GM18951 (cell line): ENCODE results near the gene TTLL12.

Experiments used
- POLR2A ChIP-seq: IDR thresholded peaks from 4 replicates; pipeline ENCODE4 v1.6.1; 2011; ENCODE audit warnings: mild to moderate bottlenecking; ENCODE audit not compliant: insufficient read length, insufficient read depth; ENCODE audit errors: extremely low read depth
- in situ Hi-C: fragments of 300-500 bp; cut with MboI; formaldehyde crosslinking; loops from one replicate; pipeline ENCODE4 v1.12.0; 2022; ENCODE audit warnings: low sequenced_read_pairs, mixed read lengths, inconsistent platforms; ENCODE audit not compliant: unreplicated experiment

The TTLL12 gene

DNA sequence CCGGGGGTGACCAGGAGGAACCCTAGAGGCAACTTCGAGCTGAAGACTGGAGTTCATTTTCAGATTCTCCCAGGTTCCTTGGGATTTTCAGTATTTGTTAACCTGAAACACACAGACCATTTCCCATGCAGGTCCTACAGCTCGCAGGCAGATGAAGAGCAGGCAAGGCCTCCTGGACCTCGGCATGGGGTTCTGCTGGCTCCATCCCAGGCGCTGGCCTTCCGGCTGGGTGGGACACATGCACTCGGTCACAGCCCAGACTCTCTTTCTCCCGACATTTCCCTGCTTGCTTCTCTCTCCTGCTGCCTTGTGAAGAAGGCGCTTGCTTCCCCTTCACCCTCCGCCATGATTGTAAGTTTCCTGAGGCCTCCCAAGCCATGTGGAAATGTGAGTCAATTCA, 15.4 kb upstream of the TTLL12 start:
- TF ChIP-seq POLR2A = no peak
- in situ Hi-C loops = no loop called here

DNA sequence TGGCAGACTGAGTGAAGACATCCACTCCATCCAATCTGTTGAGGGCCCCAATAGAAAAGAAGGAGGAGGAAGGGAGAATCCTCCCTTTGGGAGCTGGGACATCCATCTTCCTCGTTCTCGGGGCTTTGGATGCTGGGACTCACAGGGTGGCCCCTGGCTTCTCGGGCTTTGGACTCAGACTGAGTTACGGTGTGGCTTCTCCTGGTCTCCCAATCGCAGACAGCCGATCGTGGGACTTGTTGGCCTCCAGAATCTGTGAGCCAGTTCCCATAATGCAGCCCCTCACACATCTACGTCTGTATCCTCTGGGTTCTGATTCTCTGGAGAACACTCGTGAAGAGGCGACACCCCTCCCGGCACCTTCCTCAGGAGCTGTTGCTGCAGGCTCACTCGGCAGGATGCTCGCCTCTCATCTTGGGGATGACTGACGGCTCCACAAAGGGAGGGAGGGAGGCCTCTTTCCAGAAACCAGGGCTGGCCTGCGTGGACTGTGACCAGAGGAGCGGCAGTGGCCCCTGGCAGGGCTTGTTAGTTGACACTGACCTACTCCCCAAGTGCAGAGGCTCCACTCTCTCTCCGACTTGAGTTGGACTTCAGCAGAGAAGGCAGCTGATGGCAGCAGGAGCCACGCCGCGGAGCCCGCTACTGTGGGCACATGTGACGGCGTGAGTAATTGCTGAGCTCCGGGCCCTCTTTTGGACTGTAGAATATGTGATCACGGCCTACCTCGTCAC, 14.7 kb upstream of the TTLL12 start:
- no peak for TF ChIP-seq POLR2A
- in situ Hi-C loops = no loop called here

- in situ Hi-C loops = no loop called here
These were observed 13.6 kb upstream of the TTLL12 start for GRCh38 chr22:43200555-43200954.

GRCh38 chr22:43200031-43200430, 13.1 kb upstream of the TTLL12 start:
- in situ Hi-C loops = no loop called here
- TF ChIP-seq POLR2A = no peak

More at GRCh38 chr22:43200555-43200954, 13.6 kb upstream of the TTLL12 start:
- no peak for TF ChIP-seq POLR2A

GRCh38 chr22:43199541-43199940, 12.6 kb upstream of the TTLL12 start:
- no peak for TF ChIP-seq POLR2A
- in situ Hi-C loops = no loop called here

- in situ Hi-C loops = no loop called here
- TF ChIP-seq POLR2A = no peak
These were observed 12.0 kb upstream of the TTLL12 start for GRCh38 chr22:43198936-43199335.

GRCh38 chr22:43198126-43198525, 11.2 kb upstream of the TTLL12 start:
- in situ Hi-C loops = no loop called here
- TF ChIP-seq POLR2A = no peak

- in situ Hi-C loops = no loop called here
- no peak for TF ChIP-seq POLR2A
These were observed 10.5 kb upstream of the TTLL12 start for GRCh38 chr22:43197271-43197941.

DNA sequence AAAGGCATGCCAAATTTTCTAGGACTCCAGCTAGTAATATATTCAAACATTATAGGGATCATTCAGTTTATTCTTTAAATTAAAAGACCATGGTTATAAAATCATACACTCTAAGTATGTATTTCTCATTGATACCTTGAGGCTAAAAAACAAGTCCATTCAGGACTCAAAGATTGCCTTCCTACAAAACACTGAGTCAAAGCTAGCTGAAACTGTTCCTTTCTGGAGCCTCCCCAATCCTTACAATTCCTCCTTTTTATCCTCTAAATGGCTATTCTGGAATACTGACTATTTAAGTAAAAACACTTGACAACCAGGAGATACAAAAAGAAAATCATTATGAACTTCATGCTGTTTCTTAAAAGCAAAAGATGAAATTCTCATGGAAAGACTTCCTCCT, 4.9 kb upstream of the TTLL12 start:
- TF ChIP-seq POLR2A = no peak
- in situ Hi-C loops = no loop called here

DNA sequence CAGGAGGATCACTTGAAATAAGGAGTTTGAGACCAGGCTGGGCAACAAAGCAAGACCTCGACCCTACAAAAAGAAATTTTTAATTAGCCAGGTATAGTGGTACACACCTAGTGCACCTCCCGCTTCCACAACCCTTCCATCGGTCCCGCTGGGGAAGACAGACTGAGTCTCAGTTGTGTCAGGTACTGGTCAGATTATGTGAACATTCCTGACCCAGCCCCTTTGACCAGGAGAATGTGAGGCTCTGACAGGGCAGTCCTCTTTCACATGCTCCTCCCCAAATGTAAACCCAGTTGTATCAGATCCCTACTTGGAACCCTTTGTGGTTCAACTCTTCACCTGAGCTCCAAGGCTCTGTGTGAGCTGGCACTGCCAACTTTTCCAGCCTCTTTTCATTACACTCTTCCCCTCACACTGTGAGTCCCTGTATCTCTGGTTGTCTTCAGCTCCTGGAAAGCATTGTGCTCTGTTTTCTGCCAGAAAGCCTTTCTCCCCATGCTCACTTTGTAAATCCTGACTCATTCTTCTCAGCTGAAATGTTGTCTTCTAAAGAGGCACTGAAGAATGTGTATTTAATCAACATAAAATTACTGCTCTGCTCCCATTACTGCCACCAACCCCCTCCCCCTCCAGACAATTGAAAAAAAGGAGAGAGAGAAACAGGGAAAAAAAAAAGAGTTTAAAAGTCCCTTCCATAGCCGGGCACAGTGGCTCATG, 2.1 kb upstream of the TTLL12 start:
- in situ Hi-C loops = no loop called here
- TF ChIP-seq POLR2A = no peak

DNA sequence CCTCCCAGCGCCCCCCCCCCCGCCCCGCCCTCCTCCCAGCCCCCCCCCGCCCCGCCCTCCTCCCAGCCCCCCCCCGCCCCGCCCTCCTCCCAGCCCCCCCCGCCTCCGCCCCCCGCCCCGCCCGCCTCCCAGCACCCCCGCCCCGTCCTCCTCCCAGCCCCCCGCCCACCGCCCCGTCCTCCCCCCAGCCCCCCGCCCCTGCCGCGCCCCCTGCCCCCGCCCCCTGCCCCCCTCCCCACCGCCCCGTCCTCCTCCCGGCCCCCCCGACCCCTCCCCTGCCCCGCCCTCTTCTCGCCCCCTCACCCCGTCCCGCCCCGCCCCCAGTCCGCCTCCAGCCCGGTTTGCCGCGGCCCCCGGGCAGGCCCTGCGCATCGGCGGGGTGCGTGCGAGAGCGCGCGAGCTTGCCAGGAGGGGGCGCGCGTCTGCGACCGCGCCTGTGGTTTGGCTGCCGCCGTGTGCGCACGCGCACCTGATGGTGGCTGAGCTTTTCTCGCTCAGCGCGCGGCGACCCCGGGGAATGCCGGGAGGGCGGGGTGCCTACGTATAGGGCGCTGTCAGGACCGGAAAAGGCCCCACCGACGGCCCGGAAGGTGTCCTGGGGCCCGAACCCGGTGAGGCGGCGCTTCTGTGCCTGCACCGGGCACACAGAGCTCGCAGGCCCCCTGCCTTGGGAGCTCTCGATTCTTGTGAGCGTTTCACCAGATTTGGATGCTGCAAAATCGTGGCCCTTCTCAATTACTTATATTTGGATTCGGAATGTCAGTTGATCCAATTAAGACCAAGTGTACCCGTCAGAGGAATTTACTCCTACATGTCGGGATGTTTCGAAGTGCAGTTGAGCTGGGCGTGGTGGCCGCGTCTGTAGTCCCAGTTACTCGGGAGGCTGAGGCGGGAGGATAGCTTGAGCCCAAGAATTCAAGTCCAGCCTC, 501 bp upstream of the TTLL12 start:
- peak; percentile 97 for TF ChIP-seq POLR2A
- in situ Hi-C loops = no loop called here

GRCh38 chr22:43185860-43186261, 1.1 kb downstream of the TTLL12 start:
- in situ Hi-C loops = no loop called here
- TF ChIP-seq POLR2A = no peak

GRCh38 chr22:43183496-43184277, 3.2 kb downstream of the TTLL12 start:
- in situ Hi-C loops = no loop called here
- TF ChIP-seq POLR2A = no peak
